GM12878 (cell line): ENCODE results near the gene DOCK1. TPM values are rescaled to one million over a fixed set of nuclear protein-coding genes. Genes with fewer than 3 reads are reported as not detected.

Experiments
- ATAC-seq: fragments of 200-7000 bp; cut with Tn5 transposase; 3 replicates; pipeline ENCODE4 v1.9.1; 2020; ENCODE audit warnings: mild to moderate bottlenecking, moderate library complexity
- BruUV-seq: library from RNA; stranded (reverse); fragments of 400-500 nt; replicated peaks from 2 replicates; lab custom pipeline; 2021; lab: Mats Ljungman, UMichigan
- CTCF ChIA-PET: fragments of 300-600 bp; sonication (Branson Sonifier 250); formaldehyde crosslinking; extraction: SDS; loops from one replicate; lab custom pipeline; 2021; ENCODE audit warnings: inconsistent platforms; lab: Yijun Ruan, JAX
- POLR2A ChIA-PET: fragments of 350-600 bp; formaldehyde crosslinking; extraction: SDS; loops from one replicate; lab custom pipeline; 2021; ENCODE audit warnings: inconsistent platforms; lab: Charles Lee
- RAD21 ChIA-PET: fragments of 300-600 bp; sonication (Branson Sonifier 250); formaldehyde crosslinking; loops from one replicate; lab custom pipeline; 2023; ENCODE audit warnings: antibody characterized with exemption; ENCODE audit not compliant: unreplicated experiment; lab: Charles Lee
- SMC1A ChIA-PET: fragments of 300-600 bp; sonication (Branson Sonifier 250); formaldehyde crosslinking; loops from one replicate; lab custom pipeline; 2023; ENCODE audit not compliant: unreplicated experiment, uncharacterized antibody; lab: Charles Lee
- DNase-seq: peaks from one replicate; pipeline ENCODE4 v3.0.0-alpha.2; 2011; ENCODE audit warnings: low read depth, low spot score
- FAIRE-seq: peaks from 3 replicates; lab custom pipeline; 2011; peaks lifted over from hg19 to GRCh38; lab: Jason Lieb, UNC
- H2AFZ ChIP-seq: 2 replicates; pipeline ENCODE4 v1.6.0; 2011; ENCODE audit warnings: low read depth, low read length, control low read depth; ENCODE audit not compliant: control insufficient read depth
- H3K27ac ChIP-seq: 2 replicates; pipeline ENCODE4 v1.5.1; 2011; ENCODE audit warnings: control low read depth; ENCODE audit not compliant: control insufficient read depth, insufficient read depth
- H3K27me3 ChIP-seq, 2 experiments: replicated peaks in 1 of 2; 2 replicates each; pipeline versions ENCODE4 v1.6.0 to v1.6.1; 2011; ENCODE audit warnings: low read length in 1 of 2; ENCODE audit not compliant: control insufficient read depth in 2 of 2, insufficient read depth in 2 of 2
- H3K36me3 ChIP-seq, 2 experiments: 2 replicates each; pipeline ENCODE4 v1.5.1; 2011; ENCODE audit warnings: low read length in 1 of 2; ENCODE audit not compliant: control insufficient read depth in 2 of 2, insufficient read depth in 2 of 2
- H3K4me1 ChIP-seq: 2 replicates; pipeline ENCODE4 v1.6.1; 2011; ENCODE audit warnings: mild to moderate bottlenecking, low read length, moderate library complexity, mixed read lengths; ENCODE audit not compliant: control insufficient read depth, insufficient read depth
- H3K4me2 ChIP-seq: 2 replicates; pipeline ENCODE4 v1.6.0; 2011; ENCODE audit warnings: control low read depth; ENCODE audit not compliant: control insufficient read depth, insufficient read depth
- H3K4me3 ChIP-seq: fragments of 200-600 bp; sonication (generic); 2 replicates; pipeline ENCODE4 v1.5.1; 2016
- H3K79me2 ChIP-seq: 2 replicates; pipeline ENCODE4 v1.6.0; 2011; ENCODE audit warnings: low read length; ENCODE audit not compliant: control insufficient read depth, insufficient read depth
- H3K9ac ChIP-seq: 2 replicates; pipeline ENCODE4 v1.8.0; 2011; ENCODE audit warnings: low read length, control low read depth, mixed read lengths; ENCODE audit not compliant: control insufficient read depth, insufficient read depth
- H3K9me3 ChIP-seq: replicated peaks from 3 replicates; pipeline ENCODE4 v1.5.1; 2011; ENCODE audit warnings: mild to moderate bottlenecking, low read length; ENCODE audit not compliant: control insufficient read depth, insufficient read depth
- H4K20me1 ChIP-seq: 2 replicates; pipeline ENCODE4 v1.6.0; 2011; ENCODE audit not compliant: control insufficient read depth, insufficient read depth
- FOXK2 ChIP-seq: fragments of 450-650 bp; IDR thresholded peaks from 2 replicates; pipeline ENCODE4 v1.6.1; 2017; ENCODE audit warnings: mild to moderate bottlenecking, moderate library complexity
- NFIC ChIP-seq: IDR thresholded peaks from 2 replicates; pipeline ENCODE4 v1.6.1; 2012; ENCODE audit warnings: low read depth, mild to moderate bottlenecking, inconsistent platforms, low read length, moderate library complexity
- NFYB ChIP-seq: IDR thresholded peaks from 2 replicates; pipeline ENCODE4 v1.6.1; 2011; ENCODE audit warnings: low read depth, mild to moderate bottlenecking, low read length, improper control_type of control experiment, moderate library complexity; ENCODE audit not compliant: insufficient read depth
- NR2C1 ChIP-seq: fragments of 450-650 bp; IDR thresholded peaks from 2 replicates; pipeline ENCODE4 v1.6.1; 2017; ENCODE audit warnings: antibody characterized with exemption, mild to moderate bottlenecking, moderate library complexity
- SIN3A ChIP-seq: IDR thresholded peaks from 2 replicates; pipeline ENCODE4 v1.6.1; 2012; ENCODE audit warnings: low read depth, low read length, improper control_type of control experiment
- SREBF2 ChIP-seq: IDR thresholded peaks from 2 replicates; pipeline ENCODE4 v1.6.1; 2012; ENCODE audit warnings: mild to moderate bottlenecking, low read length
- SRF ChIP-seq, 2 experiments: IDR thresholded peaks; 2 replicates each; pipeline ENCODE4 v1.6.1; 2011; ENCODE audit warnings: low read depth in 2 of 2, low read length in 2 of 2, mild to moderate bottlenecking in 1 of 2, moderate library complexity in 1 of 2
- STAT1 ChIP-seq: fragments of 450-650 bp; conservative IDR thresholded peaks from 2 replicates; pipeline ENCODE4 v1.6.1; 2014; ENCODE audit warnings: antibody characterized with exemption, mild to moderate bottlenecking
- TCF7 ChIP-seq: IDR thresholded peaks from 2 replicates; pipeline ENCODE4 v1.6.1; 2014; ENCODE audit warnings: antibody characterized with exemption, borderline replicate concordance
- WRNIP1 ChIP-seq: IDR thresholded peaks from 2 replicates; pipeline ENCODE4 v1.6.1; 2011; ENCODE audit warnings: low read depth, low read length, improper control_type of control experiment, borderline replicate concordance
- ZNF24 ChIP-seq: fragments of 450-650 bp; IDR thresholded peaks from 2 replicates; pipeline ENCODE4 v1.6.1; 2017; ENCODE audit warnings: antibody characterized with exemption, mild to moderate bottlenecking
- WGBS: methylation state at CpG from one replicate; pipeline ENCODE4 v1.1.6; 2016; ENCODE audit warnings: low lambda C conversion rate; ENCODE audit not compliant: insufficient replicate concordance, insufficient coverage; ENCODE audit errors: missing lambda C conversion rate; 5-methylcytosine and 5-hydroxymethylcytosine counted together
- in situ Hi-C: fragments of 300-500 bp; cut with MboI; formaldehyde crosslinking; loops from 9 replicates; pipeline ENCODE4 v1.14.3; 2018; ENCODE audit warnings: mixed read lengths
- intact Hi-C: fragments of 100-400 bp; cut with micrococcal nuclease; formaldehyde crosslinking; loops from one replicate; pipeline ENCODE4 v1.14.2; 2022; ENCODE audit not compliant: unreplicated experiment
- polyA plus RNA-seq, 11 experiments: library from polyadenylated mRNA; depleted of rRNA in 4 of 11; unstranded in 6 of 11; stranded (reverse) in 5 of 11; fragments of >200 nt; fragmentation: Nextera tagmentation in 4 of 11; fragmentation: Illumina TruSeq in 1 of 11; extraction: Ambion mirVana in 4 of 11; extraction: Trizol in 1 of 11; gene quantifications; 1 replicate in 1 of 11; 2 replicates in 10 of 11; pipeline versions ENCODE4 v1.2.1 to v1.2.3, GENCODE V29; 2011 to 2016; ENCODE audit warnings: inconsistent platforms in 2 of 11, missing spikeins in 2 of 11, low read depth in 1 of 11
- total RNA-seq, 4 experiments: library from RNA; depleted of rRNA in 3 of 4; stranded (reverse); fragments of >200 nt in 3 of 4; fragmentation: Illumina TruSeq in 1 of 4; extraction: Trizol in 1 of 4; gene quantifications; 2 replicates each; pipeline versions ENCODE4 v1.2.1 to v1.2.3, GENCODE V29; 2013 to 2021
- TF ChIP-seq, protein P1 (sequence below): fragments of 450-650 bp; formaldehyde crosslinking; IDR thresholded peaks from 2 replicates; pipeline ENCODE4 v1.4.0; 2020; ENCODE audit warnings: mild to moderate bottlenecking, moderate library complexity
- TF ChIP-seq, protein P2 (sequence below): fragments of 450-650 bp; IDR thresholded peaks from 2 replicates; pipeline ENCODE4 v1.6.1; 2018; ENCODE audit warnings: mild to moderate bottlenecking, low read depth, moderate library complexity; ENCODE audit not compliant: partially characterized antibody

Gene DOCK1
- total and polyA plus RNA-seq, 10 of the 15 experiments (the other 5 are each of a cell fraction or from before 2014, with no cell fraction given), result 0.05 to 0.18 TPM; not detected in 8

DNA sequence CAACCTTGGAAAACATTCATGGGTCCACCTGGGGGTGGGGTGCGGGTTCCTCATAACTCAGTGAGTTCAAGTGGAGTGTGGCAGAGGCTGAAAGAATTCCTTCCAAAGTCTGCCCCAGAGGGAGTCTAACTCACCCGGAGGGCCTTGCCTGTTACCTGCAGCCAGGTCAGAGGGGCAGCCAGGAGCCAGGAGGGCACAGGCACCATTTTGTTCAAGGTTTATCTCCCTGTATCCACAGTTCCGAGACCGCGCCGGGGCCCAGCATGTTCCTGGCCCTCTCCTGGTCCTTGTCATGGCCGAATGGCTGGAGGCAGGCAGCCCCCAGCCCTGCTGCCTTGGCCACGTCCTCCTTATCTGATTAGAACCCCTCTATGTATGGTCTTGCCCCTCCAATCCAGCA lies 11.4 kb upstream of the DOCK1 start:
- Histone ChIP-seq H3K9ac (no peak overlapping the region), H3K4me3 (no peak overlapping the region), H3K36me3 (no peaks in the 10 kb centered on the region), H3K79me2 (no peaks in the 10 kb centered on the region), H3K9me3 (no peaks in the 10 kb centered on the region; the same call in 1 of the 3 replicates), H4K20me1 (no peaks in the 10 kb centered on the region), H3K4me2 (no peak overlapping the region), H3K4me1 (no peaks in the 10 kb centered on the region), H2AFZ (no peak overlapping the region), H3K27me3 (no peaks in the 10 kb centered on the region), H3K27ac (no peak overlapping the region)
- ATAC-seq, result no peak
- intact Hi-C loops (no loop called here), in situ Hi-C loops (no loop called here)
- RAD21 ChIA-PET, result no interaction called here
- DNase-seq, result no peak
- BruUV-seq, result no TSS peak
- 71% methylated on average over 8 of the region's 8 CpGs for WGBS
- CTCF ChIA-PET, result no interaction called here
- FAIRE-seq, result no peak
- POLR2A ChIA-PET, result no interaction called here
- TF ChIP-seq TCF7 (no peak), NR2C1 (no peak), WRNIP1 (no peak), FOXK2 (no peak), SRF (IDR thresholded peaks at IDR 0.05; ENCODE audit: low read depth in 2 of 2, low read length in 2 of 2) (no peak)
- SMC1A ChIA-PET, result no interaction called here

DNA sequence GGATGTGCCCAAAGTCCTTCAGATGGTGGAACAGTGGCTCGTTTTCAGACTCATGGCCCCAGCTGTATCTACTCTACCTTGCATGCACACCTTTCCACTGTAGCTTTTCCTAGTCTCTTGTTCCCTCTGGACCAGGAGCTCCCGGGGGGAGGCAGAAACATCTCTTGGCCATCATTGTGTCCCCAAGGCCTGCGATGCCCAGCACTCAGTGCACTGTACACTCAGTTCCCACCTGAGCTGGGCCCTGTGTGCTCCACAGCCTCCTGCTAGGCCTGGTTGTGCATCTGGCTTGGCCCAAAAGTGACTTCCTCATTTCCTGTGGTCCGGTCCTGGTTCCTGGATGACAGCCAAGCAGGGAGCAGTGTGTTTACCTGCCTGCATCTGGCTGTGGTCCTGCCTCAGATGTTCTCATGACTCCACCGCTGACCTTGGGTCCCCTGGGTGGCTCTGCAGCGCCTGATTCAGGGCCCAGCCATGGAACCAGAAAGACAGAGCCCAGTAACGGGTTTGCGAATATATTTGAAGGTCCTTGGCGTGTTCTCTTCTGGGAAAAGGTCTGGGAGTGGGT lies 9.9 kb upstream of the DOCK1 start:
- SMC1A ChIA-PET, result no interaction called here
- in situ Hi-C loops, result no loop called here
- H3K36me3 ChIP-seq, result no peaks in the 10 kb centered on the region
- DNase-seq, result no peak
- H3K9ac ChIP-seq, result no peak overlapping the region
- H3K4me2 ChIP-seq, result no peak overlapping the region
- ATAC-seq, result no peak
- no peak overlapping the region for H2AFZ ChIP-seq
- 2% methylated on average over 9 of the region's 9 CpGs for WGBS
- FAIRE-seq, result no peak
- H3K79me2 ChIP-seq, result no peaks in the 10 kb centered on the region
- no peaks in the 10 kb centered on the region; the same call in 1 of the 3 replicates for H3K9me3 ChIP-seq
- no peak overlapping the region for H3K4me3 ChIP-seq
- CTCF ChIA-PET, result no interaction called here
- no peaks in the 10 kb centered on the region for H4K20me1 ChIP-seq
- intact Hi-C loops, result no loop called here
- H3K27ac ChIP-seq, result no peak overlapping the region
- RAD21 ChIA-PET, result no interaction called here
- no peaks in the 10 kb centered on the region for H3K4me1 ChIP-seq
- no peaks in the 10 kb centered on the region for H3K27me3 ChIP-seq
- BruUV-seq, result no TSS peak
- POLR2A ChIA-PET, result no interaction called here
- TF ChIP-seq NFYB (no peak), SREBF2 (no peak), STAT1 (no peak), ZNF24 (no peak), NFIC (no peak), SIN3A (no peak)
- TF ChIP-seq, protein P1, sequence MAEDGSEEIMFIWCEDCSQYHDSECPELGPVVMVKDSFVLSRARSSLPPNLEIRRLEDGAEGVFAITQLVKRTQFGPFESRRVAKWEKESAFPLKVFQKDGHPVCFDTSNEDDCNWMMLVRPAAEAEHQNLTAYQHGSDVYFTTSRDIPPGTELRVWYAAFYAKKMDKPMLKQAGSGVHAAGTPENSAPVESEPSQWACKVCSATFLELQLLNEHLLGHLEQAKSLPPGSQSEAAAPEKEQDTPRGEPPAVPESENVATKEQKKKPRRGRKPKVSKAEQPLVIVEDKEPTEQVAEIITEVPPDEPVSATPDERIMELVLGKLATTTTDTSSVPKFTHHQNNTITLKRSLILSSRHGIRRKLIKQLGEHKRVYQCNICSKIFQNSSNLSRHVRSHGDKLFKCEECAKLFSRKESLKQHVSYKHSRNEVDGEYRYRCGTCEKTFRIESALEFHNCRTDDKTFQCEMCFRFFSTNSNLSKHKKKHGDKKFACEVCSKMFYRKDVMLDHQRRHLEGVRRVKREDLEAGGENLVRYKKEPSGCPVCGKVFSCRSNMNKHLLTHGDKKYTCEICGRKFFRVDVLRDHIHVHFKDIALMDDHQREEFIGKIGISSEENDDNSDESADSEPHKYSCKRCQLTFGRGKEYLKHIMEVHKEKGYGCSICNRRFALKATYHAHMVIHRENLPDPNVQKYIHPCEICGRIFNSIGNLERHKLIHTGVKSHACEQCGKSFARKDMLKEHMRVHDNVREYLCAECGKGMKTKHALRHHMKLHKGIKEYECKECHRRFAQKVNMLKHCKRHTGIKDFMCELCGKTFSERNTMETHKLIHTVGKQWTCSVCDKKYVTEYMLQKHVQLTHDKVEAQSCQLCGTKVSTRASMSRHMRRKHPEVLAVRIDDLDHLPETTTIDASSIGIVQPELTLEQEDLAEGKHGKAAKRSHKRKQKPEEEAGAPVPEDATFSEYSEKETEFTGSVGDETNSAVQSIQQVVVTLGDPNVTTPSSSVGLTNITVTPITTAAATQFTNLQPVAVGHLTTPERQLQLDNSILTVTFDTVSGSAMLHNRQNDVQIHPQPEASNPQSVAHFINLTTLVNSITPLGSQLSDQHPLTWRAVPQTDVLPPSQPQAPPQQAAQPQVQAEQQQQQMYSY (CRISPR knock-in tag), result no peak
- TF ChIP-seq, protein P2, sequence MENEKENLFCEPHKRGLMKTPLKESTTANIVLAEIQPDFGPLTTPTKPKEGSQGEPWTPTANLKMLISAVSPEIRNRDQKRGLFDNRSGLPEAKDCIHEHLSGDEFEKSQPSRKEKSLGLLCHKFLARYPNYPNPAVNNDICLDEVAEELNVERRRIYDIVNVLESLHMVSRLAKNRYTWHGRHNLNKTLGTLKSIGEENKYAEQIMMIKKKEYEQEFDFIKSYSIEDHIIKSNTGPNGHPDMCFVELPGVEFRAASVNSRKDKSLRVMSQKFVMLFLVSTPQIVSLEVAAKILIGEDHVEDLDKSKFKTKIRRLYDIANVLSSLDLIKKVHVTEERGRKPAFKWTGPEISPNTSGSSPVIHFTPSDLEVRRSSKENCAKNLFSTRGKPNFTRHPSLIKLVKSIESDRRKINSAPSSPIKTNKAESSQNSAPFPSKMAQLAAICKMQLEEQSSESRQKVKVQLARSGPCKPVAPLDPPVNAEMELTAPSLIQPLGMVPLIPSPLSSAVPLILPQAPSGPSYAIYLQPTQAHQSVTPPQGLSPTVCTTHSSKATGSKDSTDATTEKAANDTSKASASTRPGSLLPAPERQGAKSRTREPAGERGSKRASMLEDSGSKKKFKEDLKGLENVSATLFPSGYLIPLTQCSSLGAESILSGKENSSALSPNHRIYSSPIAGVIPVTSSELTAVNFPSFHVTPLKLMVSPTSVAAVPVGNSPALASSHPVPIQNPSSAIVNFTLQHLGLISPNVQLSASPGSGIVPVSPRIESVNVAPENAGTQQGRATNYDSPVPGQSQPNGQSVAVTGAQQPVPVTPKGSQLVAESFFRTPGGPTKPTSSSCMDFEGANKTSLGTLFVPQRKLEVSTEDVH, result no peak
